Measurements from ENCODE around the gene TRPV2.
"Not testable (repeated sequence)": the region's sequence is repeated elsewhere in the genome, so short reads cannot be mapped to it uniquely, and the experiment has no call there.

Gene TRPV2

GRCh38 chr17:16449121-16449570 lies 33.8 kb downstream of the TRPV2 start:
- peaks cover 44% of the 10 kb centered on the region for H3K36me3 ChIP-seq
- H3K4me3 ChIP-seq (ENCODE audit: low read depth, low read length), result no peak overlapping the region
- H3K9me3 ChIP-seq (ENCODE audit: severe bottlenecking), result no peaks in the 10 kb centered on the region
- TF ChIP-seq CTCF (IDR thresholded peaks at IDR 0.05; ENCODE audit: low read depth, low read length), result no peak
- DNase-seq, result no peak
- H3K27me3 ChIP-seq (ENCODE audit: insufficient read depth, low read depth, severe bottlenecking), result no peaks in the 10 kb centered on the region
- no peak overlapping the region for H3K27ac ChIP-seq

GRCh38 chr17:16450028-16450427 lies 34.7 kb downstream of the TRPV2 start:
- peaks cover 37% of the 10 kb centered on the region for H3K36me3 ChIP-seq
- H3K9me3 ChIP-seq (ENCODE audit: severe bottlenecking), result no peaks in the 10 kb centered on the region
- no peak overlapping the region for H3K4me3 ChIP-seq (ENCODE audit: low read depth, low read length)
- no peak for DNase-seq
- H3K27me3 ChIP-seq (ENCODE audit: insufficient read depth, low read depth, severe bottlenecking), result no peaks in the 10 kb centered on the region
- no peak overlapping the region for H3K27ac ChIP-seq
- TF ChIP-seq CTCF (IDR thresholded peaks at IDR 0.05; ENCODE audit: low read depth, low read length), result no peak

GRCh38 chr17:16452268-16452667 lies 36.9 kb downstream of the TRPV2 start:
- peaks cover 26% of the 10 kb centered on the region for H3K36me3 ChIP-seq
- DNase-seq; H3K27me3 ChIP-seq (ENCODE audit: insufficient read depth, low read depth, severe bottlenecking); H3K27ac ChIP-seq; H3K4me3 ChIP-seq (ENCODE audit: low read depth, low read length); H3K9me3 ChIP-seq (ENCODE audit: severe bottlenecking): not testable (repeated sequence)

- DNase-seq, result no peak
- Histone ChIP-seq H3K36me3 (peaks cover 20% of the 10 kb centered on the region), H3K9me3 (ENCODE audit: severe bottlenecking) (no peaks in the 10 kb centered on the region), H3K27me3 (ENCODE audit: insufficient read depth, low read depth, severe bottlenecking) (no peaks in the 10 kb centered on the region), H3K4me3 (ENCODE audit: low read depth, low read length) (no peak overlapping the region), H3K27ac (no peak overlapping the region)
- no peak for TF ChIP-seq CTCF (IDR thresholded peaks at IDR 0.05; ENCODE audit: low read depth, low read length)
These were observed 38.1 kb downstream of the TRPV2 start for GRCh38 chr17:16453493-16453851.

GRCh38 chr17:16455997-16456741 lies 40.8 kb downstream of the TRPV2 start:
- Histone ChIP-seq H3K4me3 (ENCODE audit: low read depth, low read length) (no peak overlapping the region), H3K36me3 (peaks cover 17% of the 10 kb centered on the region)
- DNase-seq, result no peak

More at GRCh38 chr17:16455997-16456741, 40.8 kb downstream of the TRPV2 start:
- no peak for TF ChIP-seq CTCF (IDR thresholded peaks at IDR 0.05; ENCODE audit: low read depth, low read length)
- no peak overlapping the region for H3K27ac ChIP-seq
- no peaks in the 10 kb centered on the region for H3K9me3 ChIP-seq (ENCODE audit: severe bottlenecking)
- no peaks in the 10 kb centered on the region for H3K27me3 ChIP-seq (ENCODE audit: insufficient read depth, low read depth, severe bottlenecking)
